Breast epithelium (tissue), 3 donors: ENCODE data around the gene DBI.

Experiments
- CTCF ChIP-seq, 3 donors: fragments of 450-650 bp; IDR thresholded peaks; one replicate each; pipeline ENCODE4 v1.5.1; 2016 to 2017; ENCODE audit warnings: antibody characterized with exemption in 3 of 3, mild to moderate bottlenecking in 3 of 3, moderate library complexity in 3 of 3
- POLR2A ChIP-seq: fragments of 450-650 bp; IDR thresholded peaks from one replicate; pipeline ENCODE4 v1.6.1; 2016; ENCODE audit warnings: antibody characterized with exemption, mild to moderate bottlenecking, moderate library complexity
- POLR2AphosphoS5 ChIP-seq, 3 donors: sonication (generic); formaldehyde crosslinking; IDR thresholded peaks; one replicate each; pipeline ENCODE4 v1.6.1; 2017; ENCODE audit warnings: antibody characterized with exemption in 3 of 3

- no peak for TF ChIP-seq POLR2A
- no peak for TF ChIP-seq CTCF (IDR thresholded peaks at IDR 0.05)
- no peak for TF ChIP-seq POLR2AphosphoS5 (IDR thresholded peaks at IDR 0.05)
These were observed 2.0 kb upstream of the DBI start for GRCh38 chr2:119364798-119365197.
